SK-N-SH (cell line): ENCODE measurements around the gene SLC1A3. TPM values are rescaled to one million over a fixed set of nuclear protein-coding genes. Genes with fewer than 3 reads are reported as not detected.

ENCODE experiments used
- CTCF ChIA-PET: fragments of 300-600, 350-600 bp; formaldehyde crosslinking; extraction: SDS; loops from one replicate; lab custom pipeline; 2021; lab: Yijun Ruan, JAX
- POLR2A ChIA-PET: fragments of 350-600 bp; sonication (Branson Sonifier 250); formaldehyde crosslinking; extraction: SDS; loops from one replicate; lab custom pipeline; 2020; ENCODE audit warnings: antibody characterized with exemption, inconsistent platforms; lab: Yijun Ruan, JAX
- DNase-seq: peaks from one replicate; pipeline ENCODE4 v3.0.0; 2012
- H2AFZ ChIP-seq: fragments of 200-600 bp; sonication (generic); 2 replicates; pipeline ENCODE4 v1.8.1; 2016; ENCODE audit warnings: antibody characterized with exemption, mild to moderate bottlenecking, low read depth
- H3F3A ChIP-seq: fragments of 200-600 bp; sonication (generic); replicated peaks from 2 replicates; pipeline ENCODE3; 2016; ENCODE audit warnings: antibody characterized with exemption, mild to moderate bottlenecking; ENCODE audit not compliant: insufficient read depth
- H3K27ac ChIP-seq, 2 experiments: fragments of 200-500 bp in 1 of 2; fragments of 200-600 bp in 1 of 2; sonication (Bioruptor generic) in 1 of 2; sonication (generic), shearing (Covaris generic) in 1 of 2; 2 replicates each; pipeline versions ENCODE4 v1.5.1 to v1.6.1; 2014 to 2016; ENCODE audit warnings: low read depth in 2 of 2, inconsistent platforms in 1 of 2, low read length in 1 of 2, mild to moderate bottlenecking in 1 of 2, mixed read lengths in 1 of 2
- H3K27me3 ChIP-seq: fragments of 200-600 bp; sonication (generic), shearing (Covaris generic); 2 replicates; pipeline ENCODE4 v1.6.1; 2016; ENCODE audit warnings: mixed run types; ENCODE audit not compliant: insufficient read depth
- H3K36me3 ChIP-seq, 2 experiments: fragments of 200-500 bp in 1 of 2; fragments of 200-600 bp in 1 of 2; sonication (Bioruptor generic) in 1 of 2; sonication (generic) in 1 of 2; replicated peaks in 1 of 2; 2 replicates each; pipeline versions ENCODE3 to v1.5.1; 2014 to 2016; ENCODE audit warnings: low read length in 1 of 2, mild to moderate bottlenecking in 1 of 2; ENCODE audit not compliant: insufficient read depth in 2 of 2, control insufficient read depth in 1 of 2
- H3K4me1 ChIP-seq, 2 experiments: fragments of 200-500 bp in 1 of 2; fragments of 200-600 bp in 1 of 2; sonication (Bioruptor generic) in 1 of 2; sonication (generic), shearing (Covaris generic) in 1 of 2; 2 replicates each; pipeline versions ENCODE4 v1.5.1 to v1.6.1; 2014 to 2016; ENCODE audit warnings: low read depth in 1 of 2, low read length in 1 of 2, mixed run types in 1 of 2; ENCODE audit not compliant: insufficient read depth in 2 of 2, control insufficient read depth in 1 of 2
- H3K4me2 ChIP-seq: fragments of 200-600 bp; sonication (generic), shearing (Covaris generic); 2 replicates; pipeline ENCODE4 v1.6.1; 2017; ENCODE audit warnings: mixed run types
- H3K4me3 ChIP-seq, 2 experiments: fragments of 200-500 bp in 1 of 2; fragments of 200-600 bp in 1 of 2; sonication (Bioruptor generic) in 1 of 2; sonication (generic), shearing (Covaris generic) in 1 of 2; 2 replicates each; pipeline versions ENCODE4 v1.5.1 to v1.8.1; 2014 to 2016; ENCODE audit warnings: low read depth in 2 of 2, inconsistent platforms in 1 of 2, low read length in 1 of 2, mild to moderate bottlenecking in 1 of 2, mixed read lengths in 1 of 2, moderate library complexity in 1 of 2
- H3K79me2 ChIP-seq: fragments of 200-600 bp; sonication (generic); 2 replicates; pipeline ENCODE4 v1.8.1; 2017; ENCODE audit warnings: mild to moderate bottlenecking; ENCODE audit not compliant: insufficient read depth
- H3K9ac ChIP-seq: fragments of 200-600 bp; sonication (generic); 2 replicates; pipeline ENCODE4 v1.6.1; 2017; ENCODE audit warnings: mixed run types
- H3K9me2 ChIP-seq: fragments of 200-600 bp; sonication (generic); 2 replicates; pipeline ENCODE4 v1.6.1; 2017; ENCODE audit warnings: mixed run types
- H3K9me3 ChIP-seq: fragments of 200-600 bp; sonication (generic); 2 replicates; pipeline ENCODE4 v1.6.1; 2017; ENCODE audit warnings: mixed run types, mild to moderate bottlenecking, moderate library complexity
- H4K20me1 ChIP-seq: fragments of 200-600 bp; sonication (generic); 2 replicates; pipeline ENCODE4 v1.6.1; 2017; ENCODE audit warnings: mild to moderate bottlenecking, mixed run types; ENCODE audit not compliant: insufficient read depth
- CHD2 ChIP-seq: fragments of 150-350 bp; IDR thresholded peaks from 2 replicates; pipeline ENCODE4 v1.6.1; 2018; ENCODE audit warnings: low read length; ENCODE audit not compliant: partially characterized antibody
- ELF1 ChIP-seq: IDR thresholded peaks from 2 replicates; pipeline ENCODE4 v1.4.0; 2012
- EZH2phosphoT487 ChIP-seq: fragments of 200-600 bp; sonication (generic); IDR thresholded peaks from 2 replicates; pipeline ENCODE4 v1.6.1; 2017; ENCODE audit warnings: low read depth, mixed run types, mild to moderate bottlenecking, antibody characterized with exemption, moderate library complexity, borderline replicate concordance
- FOSL2 ChIP-seq: IDR thresholded peaks from 2 replicates; pipeline ENCODE4 v1.4.0; 2012; ENCODE audit warnings: low read depth, mild to moderate bottlenecking, moderate library complexity, borderline replicate concordance
- FOXJ3 ChIP-seq: sonication (generic); formaldehyde crosslinking; IDR thresholded peaks from 2 replicates; pipeline ENCODE4 v1.5.1; 2020; ENCODE audit warnings: mild to moderate bottlenecking, missing genetic modification reagents
- GABPA ChIP-seq: IDR thresholded peaks from 2 replicates; pipeline ENCODE4 v1.4.0; 2012; ENCODE audit warnings: low read depth, mild to moderate bottlenecking
- GATA2 ChIP-seq: sonication (generic); formaldehyde crosslinking; IDR thresholded peaks from 2 replicates; pipeline ENCODE4 v1.5.0; 2020; ENCODE audit warnings: mild to moderate bottlenecking, missing genetic modification reagents
- JUND ChIP-seq: IDR thresholded peaks from 2 replicates; pipeline ENCODE4 v1.4.0; 2012
- MAX ChIP-seq: IDR thresholded peaks from 2 replicates; pipeline ENCODE4 v1.4.0; 2012; ENCODE audit warnings: low read depth
- NRF1 ChIP-seq: IDR thresholded peaks from 2 replicates; pipeline ENCODE4 v1.6.1; 2012; ENCODE audit warnings: low read depth, mild to moderate bottlenecking, low read length
- POLR2AphosphoS5 ChIP-seq: IDR thresholded peaks from 2 replicates; pipeline ENCODE4 v1.6.1; 2012; ENCODE audit warnings: low read depth, low read length
- RAD21 ChIP-seq: IDR thresholded peaks from 2 replicates; pipeline ENCODE4 v1.6.1; 2012; ENCODE audit warnings: mild to moderate bottlenecking, low read length
- RCOR1 ChIP-seq: fragments of 150-350 bp; IDR thresholded peaks from 2 replicates; pipeline ENCODE4 v1.6.1; 2017; ENCODE audit warnings: antibody characterized with exemption, low read length
- REST ChIP-seq: IDR thresholded peaks from 2 replicates; pipeline ENCODE4 v1.6.1; 2012; ENCODE audit warnings: mild to moderate bottlenecking, low read depth, low read length, moderate library complexity
- SIN3A ChIP-seq: IDR thresholded peaks from 2 replicates; pipeline ENCODE4 v1.6.1; 2012; ENCODE audit warnings: low read depth, mild to moderate bottlenecking, low read length, moderate library complexity, borderline replicate concordance
- SMC3 ChIP-seq: IDR thresholded peaks from 2 replicates; pipeline ENCODE4 v1.6.1; 2012; ENCODE audit warnings: low read depth, low read length, improper control_type of control experiment
- TAF1 ChIP-seq: IDR thresholded peaks from 2 replicates; pipeline ENCODE4 v1.6.1; 2012; ENCODE audit warnings: low read depth, mild to moderate bottlenecking, low read length, moderate library complexity, borderline replicate concordance
- TCF12 ChIP-seq: IDR thresholded peaks from 2 replicates; pipeline ENCODE4 v1.4.0; 2012
- WGBS: methylation state at CpG from one replicate; pipeline ENCODE4 v1.1.6; 2017; ENCODE audit warnings: low lambda C conversion rate; 5-methylcytosine and 5-hydroxymethylcytosine counted together
- polyA plus RNA-seq, 3 experiments: library from polyadenylated mRNA; depleted of rRNA; stranded (reverse); fragments of >200 nt; gene quantifications; 2 replicates each; pipeline ENCODE4 v1.2.3, GENCODE V29; 2012
- TF ChIP-seq, protein P1 (sequence below): IDR thresholded peaks from 2 replicates; pipeline ENCODE4 v1.4.0; 2012; ENCODE audit warnings: low read depth, borderline replicate concordance
- TF ChIP-seq, protein P2 (sequence below): IDR thresholded peaks from 2 replicates; pipeline ENCODE4 v1.4.0; 2012; ENCODE audit warnings: low read depth, borderline replicate concordance
- TF ChIP-seq, protein P3 (sequence below): fragments of 150-350 bp; IDR thresholded peaks from 2 replicates; pipeline ENCODE4 v1.6.1; 2016; ENCODE audit warnings: mild to moderate bottlenecking, low read depth, low read length

SLC1A3 gene
- polyA plus RNA-seq, 1 of the 3 experiments (the other 2 are of a cell fraction) = not detected

GRCh38 chr5:36689225-36689624 is 82.8 kb downstream of the SLC1A3 start (continued):
- TF ChIP-seq, protein P1, sequence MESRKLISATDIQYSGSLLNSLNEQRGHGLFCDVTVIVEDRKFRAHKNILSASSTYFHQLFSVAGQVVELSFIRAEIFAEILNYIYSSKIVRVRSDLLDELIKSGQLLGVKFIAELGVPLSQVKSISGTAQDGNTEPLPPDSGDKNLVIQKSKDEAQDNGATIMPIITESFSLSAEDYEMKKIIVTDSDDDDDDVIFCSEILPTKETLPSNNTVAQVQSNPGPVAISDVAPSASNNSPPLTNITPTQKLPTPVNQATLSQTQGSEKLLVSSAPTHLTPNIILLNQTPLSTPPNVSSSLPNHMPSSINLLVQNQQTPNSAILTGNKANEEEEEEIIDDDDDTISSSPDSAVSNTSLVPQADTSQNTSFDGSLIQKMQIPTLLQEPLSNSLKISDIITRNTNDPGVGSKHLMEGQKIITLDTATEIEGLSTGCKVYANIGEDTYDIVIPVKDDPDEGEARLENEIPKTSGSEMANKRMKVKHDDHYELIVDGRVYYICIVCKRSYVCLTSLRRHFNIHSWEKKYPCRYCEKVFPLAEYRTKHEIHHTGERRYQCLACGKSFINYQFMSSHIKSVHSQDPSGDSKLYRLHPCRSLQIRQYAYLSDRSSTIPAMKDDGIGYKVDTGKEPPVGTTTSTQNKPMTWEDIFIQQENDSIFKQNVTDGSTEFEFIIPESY = no peak
- TF ChIP-seq POLR2AphosphoS5 (no peak), JUND (no peak), FOSL2 (no peak), TAF1 (no peak), GATA2 (CRISPR knock-in tag) (no peak), EZH2phosphoT487 (no peak)
- TF ChIP-seq, protein P2, sequence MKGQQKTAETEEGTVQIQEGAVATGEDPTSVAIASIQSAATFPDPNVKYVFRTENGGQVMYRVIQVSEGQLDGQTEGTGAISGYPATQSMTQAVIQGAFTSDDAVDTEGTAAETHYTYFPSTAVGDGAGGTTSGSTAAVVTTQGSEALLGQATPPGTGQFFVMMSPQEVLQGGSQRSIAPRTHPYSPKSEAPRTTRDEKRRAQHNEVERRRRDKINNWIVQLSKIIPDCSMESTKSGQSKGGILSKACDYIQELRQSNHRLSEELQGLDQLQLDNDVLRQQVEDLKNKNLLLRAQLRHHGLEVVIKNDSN = no peak

GRCh38 chr5:36690041-36690961 is 83.9 kb downstream of the SLC1A3 start:
- peaks cover 4% of the 10 kb centered on the region for H3F3A ChIP-seq
- H3K4me1 ChIP-seq = peaks cover 0 to 3% of the 10 kb centered on the region in 2 experiments; a peak in 1 of 4 replicates
- H3K9ac ChIP-seq = peak overlapping the region; percentile 39; the same call in 1 of the 2 replicates
- peak overlapping the region; percentile 98 for H2AFZ ChIP-seq
- peaks cover 7% of the 10 kb centered on the region; the same call in 1 of the 2 replicates for H3K27me3 ChIP-seq
- no peaks in the 10 kb centered on the region for H4K20me1 ChIP-seq
- WGBS = 11% methylated on average over 41 of the region's 50 CpGs
- H3K27ac ChIP-seq = no peak overlapping the region
- DNase-seq = peak; percentile 91
- H3K79me2 ChIP-seq = no peaks in the 10 kb centered on the region
- no peaks in the 10 kb centered on the region for H3K9me3 ChIP-seq
- peak overlapping the region; percentile 56 to 67 for H3K4me3 ChIP-seq
- ChIA-PET POLR2A (interaction anchor here (0.6 kb wide), 1 partner anchor 189 kb away, joined by 3 read pairs; no protein-coding TSS in a partner anchor), CTCF (interaction anchor here (0.6 to 9.4 kb wide), 33 partner anchors 8 to 764 kb away, joined by 3 to 123 read pairs (median 3); no protein-coding TSS in a partner anchor)
- H3K36me3 ChIP-seq = no peaks in the 10 kb centered on the region
- no peaks in the 10 kb centered on the region for H3K9me2 ChIP-seq
- H3K4me2 ChIP-seq = peak overlapping the region; percentile 98
- TF ChIP-seq, protein P3, sequence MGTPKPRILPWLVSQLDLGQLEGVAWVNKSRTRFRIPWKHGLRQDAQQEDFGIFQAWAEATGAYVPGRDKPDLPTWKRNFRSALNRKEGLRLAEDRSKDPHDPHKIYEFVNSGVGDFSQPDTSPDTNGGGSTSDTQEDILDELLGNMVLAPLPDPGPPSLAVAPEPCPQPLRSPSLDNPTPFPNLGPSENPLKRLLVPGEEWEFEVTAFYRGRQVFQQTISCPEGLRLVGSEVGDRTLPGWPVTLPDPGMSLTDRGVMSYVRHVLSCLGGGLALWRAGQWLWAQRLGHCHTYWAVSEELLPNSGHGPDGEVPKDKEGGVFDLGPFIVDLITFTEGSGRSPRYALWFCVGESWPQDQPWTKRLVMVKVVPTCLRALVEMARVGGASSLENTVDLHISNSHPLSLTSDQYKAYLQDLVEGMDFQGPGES = no peak
- TF ChIP-seq CHD2 = no peak
- no peak for TF ChIP-seq GATA2 (CRISPR knock-in tag)
- peak; percentile 23; the same call in 1 of the 2 replicates for TF ChIP-seq GABPA
- TF ChIP-seq TCF12 = no peak
- TF ChIP-seq NRF1 = no peak
- 0 out of 2 replicates have a peak, but pooled peaks have one; percentile 17 for TF ChIP-seq ELF1
- no peak for TF ChIP-seq REST
- TF ChIP-seq RCOR1 = no peak
- TF ChIP-seq SMC3 = peak; percentile 23; the same call in 1 of the 2 replicates
- no peak for TF ChIP-seq JUND
- TF ChIP-seq SIN3A = no peak
- TF ChIP-seq FOXJ3 = no peak
- peak; percentile 48 for TF ChIP-seq RAD21
- peak; percentile 65 for TF ChIP-seq MAX
